Lower leg skin (tissue), 4 donors: ENCODE results near the gene PRDM15. TPM values are rescaled to one million over a fixed set of nuclear protein-coding genes. Genes with fewer than 3 reads are reported as not detected.
A peak's percentile ranks its signal among the peaks of the same experiment; 100 is the strongest.

Experiments
- DNase-seq, 2 donors: peaks; one replicate each; pipeline ENCODE4 v3.0.0-alpha.2; 2019; ENCODE audit warnings: low spot score in 2 of 2
- H3K4me3 ChIP-seq: fragments of 200-600 bp; sonication (generic); 2 replicates; pipeline ENCODE4 v1.5.1; 2017; ENCODE audit warnings: mild to moderate bottlenecking, low read depth; ENCODE audit not compliant: poor library complexity, severe bottlenecking
- POLR2A ChIP-seq, 2 donors: fragments of 450-650 bp; IDR thresholded peaks; one replicate each; pipeline ENCODE4 v1.6.1; 2016 to 2017; ENCODE audit warnings: antibody characterized with exemption in 2 of 2, mild to moderate bottlenecking in 1 of 2, moderate library complexity in 1 of 2
- WGBS, 2 donors: methylation state at CpG; one replicate each; pipeline ENCODE4 v1.1.5; 2018; 5-methylcytosine and 5-hydroxymethylcytosine counted together
- intact Hi-C: fragments of 100-400 bp; cut with DNase I; formaldehyde crosslinking; loops from one replicate; pipeline ENCODE4 v1.15.0; 2023; ENCODE audit warnings: low total_unique reads
- total RNA-seq, 4 donors: library from RNA; depleted of rRNA; stranded (reverse); fragments of >200 nt; gene quantifications; one replicate each; pipeline ENCODE4 v1.1.0, GENCODE V29; 2016
- TF ChIP-seq, protein P1 (sequence below), 3 donors: fragments of 450-650 bp; IDR thresholded peaks; one replicate each; pipeline ENCODE4 v1.5.1; 2016; ENCODE audit warnings: antibody characterized with exemption in 3 of 3, mild to moderate bottlenecking in 3 of 3, moderate library complexity in 2 of 3

Gene PRDM15
- total RNA-seq, 4 donors from 2014 or later, result 4.7 to 26.9 (median 9.1) TPM

DNA sequence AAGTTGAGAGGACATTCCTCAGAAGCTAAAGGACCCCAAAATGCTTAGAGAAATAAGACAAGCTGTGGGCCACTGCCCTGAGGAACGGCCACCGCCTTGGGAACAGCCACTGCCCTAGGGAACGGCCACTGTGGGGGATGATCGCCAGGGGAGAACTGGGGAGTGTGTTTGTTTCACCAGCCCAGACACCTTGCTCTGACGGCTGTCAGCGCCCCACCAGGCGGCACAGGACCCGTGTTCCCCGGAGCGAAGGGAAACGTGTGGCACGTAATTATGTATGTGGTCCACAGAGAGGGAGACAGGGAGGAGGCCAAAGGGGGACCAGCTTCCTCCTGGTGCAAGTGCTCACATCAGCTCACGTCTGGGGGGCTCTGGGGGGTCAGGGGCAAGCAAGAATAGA, 66.5 kb downstream of the PRDM15 start:
- TF ChIP-seq, protein P1, sequence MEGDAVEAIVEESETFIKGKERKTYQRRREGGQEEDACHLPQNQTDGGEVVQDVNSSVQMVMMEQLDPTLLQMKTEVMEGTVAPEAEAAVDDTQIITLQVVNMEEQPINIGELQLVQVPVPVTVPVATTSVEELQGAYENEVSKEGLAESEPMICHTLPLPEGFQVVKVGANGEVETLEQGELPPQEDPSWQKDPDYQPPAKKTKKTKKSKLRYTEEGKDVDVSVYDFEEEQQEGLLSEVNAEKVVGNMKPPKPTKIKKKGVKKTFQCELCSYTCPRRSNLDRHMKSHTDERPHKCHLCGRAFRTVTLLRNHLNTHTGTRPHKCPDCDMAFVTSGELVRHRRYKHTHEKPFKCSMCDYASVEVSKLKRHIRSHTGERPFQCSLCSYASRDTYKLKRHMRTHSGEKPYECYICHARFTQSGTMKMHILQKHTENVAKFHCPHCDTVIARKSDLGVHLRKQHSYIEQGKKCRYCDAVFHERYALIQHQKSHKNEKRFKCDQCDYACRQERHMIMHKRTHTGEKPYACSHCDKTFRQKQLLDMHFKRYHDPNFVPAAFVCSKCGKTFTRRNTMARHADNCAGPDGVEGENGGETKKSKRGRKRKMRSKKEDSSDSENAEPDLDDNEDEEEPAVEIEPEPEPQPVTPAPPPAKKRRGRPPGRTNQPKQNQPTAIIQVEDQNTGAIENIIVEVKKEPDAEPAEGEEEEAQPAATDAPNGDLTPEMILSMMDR (IDR thresholded peaks at IDR 0.05), result no peak
- TF ChIP-seq POLR2A (IDR thresholded peaks at IDR 0.05), result no peak
- peak in 1 of 2 donors; percentile 70 for DNase-seq
- H3K4me3 ChIP-seq, result no peak overlapping the region
- WGBS, 2 donors, result 86 to 92% methylated on average over 13 of the region's 13 CpGs
- intact Hi-C loops, result loop anchor here (10.0 kb wide), 2 partner anchors 302 to 538 kb away; no protein-coding TSS in a partner anchor

DNA sequence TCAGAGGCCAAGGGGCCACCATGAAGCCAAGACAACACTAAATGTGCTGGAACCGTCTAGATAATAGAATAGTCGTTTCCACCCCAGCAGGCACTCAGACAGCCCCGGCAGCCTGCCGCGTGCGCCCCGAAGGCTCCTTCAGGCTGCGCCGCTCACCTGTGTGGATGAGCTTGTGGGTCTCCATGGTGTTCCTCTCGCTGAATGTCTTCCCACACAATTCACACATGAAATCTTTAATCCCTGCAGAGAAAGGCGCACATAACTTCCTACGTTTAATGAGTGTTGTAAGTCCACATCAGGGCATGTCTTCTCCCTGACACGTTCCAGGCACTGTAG, 68.6 kb downstream of the PRDM15 start:
- no peak overlapping the region for H3K4me3 ChIP-seq
- intact Hi-C loops, result loop anchor here (10.0 kb wide), 2 partner anchors 304 to 536 kb away; no protein-coding TSS in a partner anchor
- no peak for TF ChIP-seq POLR2A (IDR thresholded peaks at IDR 0.05)
- TF ChIP-seq, protein P1 (IDR thresholded peaks at IDR 0.05), result no peak
- peak in 1 of 2 donors; percentile 67 for DNase-seq
- WGBS, 2 donors, result 94 to 96% methylated on average over 13 of the region's 13 CpGs

DNA sequence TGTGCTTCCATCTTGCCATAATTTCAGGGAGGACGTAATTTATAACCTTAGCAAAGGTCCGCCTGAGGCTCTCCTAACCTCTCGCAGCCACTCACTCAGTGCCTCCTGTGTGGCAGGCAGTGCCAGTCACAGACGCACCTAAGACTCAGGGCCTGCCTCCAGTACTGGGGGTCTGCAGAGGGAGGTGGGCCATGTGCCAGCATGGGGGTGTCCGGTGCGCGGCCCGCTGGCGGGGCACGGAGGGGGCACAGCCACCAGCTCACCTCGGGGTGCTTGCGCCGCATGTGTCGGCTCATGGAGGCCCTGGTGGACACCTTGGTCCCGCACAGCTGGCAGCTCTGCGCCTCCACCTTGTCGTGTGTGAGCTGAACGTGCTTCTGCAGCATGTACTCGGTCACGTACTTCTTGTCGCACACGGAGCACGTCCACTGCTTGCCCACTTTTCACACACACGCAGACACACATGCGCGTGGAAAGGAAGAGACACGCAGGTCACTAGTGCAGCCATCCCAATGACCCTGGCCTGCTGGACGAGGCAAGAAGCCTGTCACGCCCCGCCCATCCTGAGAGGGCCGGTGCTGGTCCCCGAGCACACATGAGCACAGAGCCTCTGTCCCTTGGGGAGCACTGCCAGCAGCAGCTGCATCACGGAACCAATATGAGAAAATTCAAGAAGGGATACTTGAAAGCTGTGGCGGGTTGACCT, 69.1 kb downstream of the PRDM15 start:
- no peak for TF ChIP-seq POLR2A (IDR thresholded peaks at IDR 0.05)
- TF ChIP-seq, protein P1 (IDR thresholded peaks at IDR 0.05), result no peak
- intact Hi-C loops, result loop anchor here (10.0 kb wide), 2 partner anchors 305 to 535 kb away; no protein-coding TSS in a partner anchor
- H3K4me3 ChIP-seq, result no peak overlapping the region
- WGBS, 2 donors, result 95 to 96% methylated on average over 14 to 24 of the region's 34 CpGs
- DNase-seq, result peak in 1 of 2 donors; percentile 79

DNA sequence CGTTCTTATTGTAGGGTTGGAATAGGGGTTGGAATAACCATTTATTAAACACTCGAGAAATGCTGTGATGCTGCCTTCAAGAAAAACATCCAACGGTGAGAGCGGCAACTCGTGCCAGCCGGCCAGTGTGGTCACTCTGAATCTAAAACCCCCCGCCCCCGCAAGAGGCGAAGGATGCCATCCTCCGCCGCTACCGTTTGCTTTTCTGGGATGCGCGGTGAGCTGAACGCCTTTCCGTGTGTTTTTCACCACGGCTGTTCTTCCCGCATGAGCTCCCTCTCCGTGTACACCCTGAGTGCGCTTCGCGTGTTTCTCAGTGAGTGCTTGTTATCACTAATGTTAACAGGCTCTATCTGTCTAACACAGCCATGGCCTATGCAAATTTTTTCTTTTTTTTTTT, 70.3 kb downstream of the PRDM15 start:
- intact Hi-C loops, result no loop called here
- WGBS, 2 donors, result 95 to 97% methylated on average over 22 of the region's 22 CpGs
- no peak overlapping the region for H3K4me3 ChIP-seq
- DNase-seq, result peak in 1 of 2 donors; percentile 79
- TF ChIP-seq POLR2A (IDR thresholded peaks at IDR 0.05), result no peak
- TF ChIP-seq, protein P1 (IDR thresholded peaks at IDR 0.05), result no peak

DNA sequence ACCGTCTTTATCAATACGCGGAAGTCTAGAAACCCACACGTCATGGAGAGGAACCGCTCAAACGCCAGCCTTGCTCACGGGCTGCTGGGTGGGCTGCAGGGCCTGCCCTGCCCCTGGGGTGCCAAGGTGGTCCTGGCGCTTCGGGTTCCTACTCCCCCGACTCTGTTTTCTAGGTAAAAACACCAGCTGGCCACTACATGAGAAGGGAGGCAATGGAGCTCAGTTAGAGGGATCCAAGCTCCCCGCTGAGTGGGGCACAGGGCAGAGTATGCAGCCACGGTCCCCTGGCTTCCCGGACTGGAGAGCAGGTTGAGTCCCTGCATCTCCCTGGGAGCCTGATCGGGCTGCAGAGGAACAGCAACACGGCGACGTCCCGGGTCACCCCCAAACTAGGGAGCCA, 71.0 kb downstream of the PRDM15 start:
- H3K4me3 ChIP-seq, result no peak overlapping the region
- DNase-seq, result peak in 1 of 2 donors; percentile 79
- TF ChIP-seq, protein P1 (IDR thresholded peaks at IDR 0.05), result no peak
- TF ChIP-seq POLR2A (IDR thresholded peaks at IDR 0.05), result no peak
- 93 to 97% methylated on average over 18 of the region's 18 CpGs for WGBS, 2 donors
- intact Hi-C loops, result no loop called here
